Mammary epithelial cell (primary cell): ENCODE data around the gene ZNF93.
"Not testable (repeated sequence)": the region's sequence is repeated elsewhere in the genome, so short reads cannot be mapped to it uniquely, and the experiment has no call there.

ENCODE experiments used
- EZH2 ChIP-seq: IDR thresholded peaks from 2 replicates; pipeline ENCODE4 v1.6.1; 2012; ENCODE audit warnings: low read length, inconsistent platforms, borderline replicate concordance
- TF ChIP-seq, protein P1 (sequence below), 2 donors: IDR thresholded peaks in 1 of 2; conservative IDR thresholded peaks in 1 of 2; 2 replicates each; pipeline ENCODE4 v1.5.1; 2011 to 2012; ENCODE audit warnings: inconsistent platforms in 2 of 2, low read length in 2 of 2, mild to moderate bottlenecking in 2 of 2, control low read depth in 1 of 2, low read depth in 1 of 2; ENCODE audit not compliant: insufficient read depth in 1 of 2; ENCODE audit errors: extremely low read depth in 1 of 2

DNA sequence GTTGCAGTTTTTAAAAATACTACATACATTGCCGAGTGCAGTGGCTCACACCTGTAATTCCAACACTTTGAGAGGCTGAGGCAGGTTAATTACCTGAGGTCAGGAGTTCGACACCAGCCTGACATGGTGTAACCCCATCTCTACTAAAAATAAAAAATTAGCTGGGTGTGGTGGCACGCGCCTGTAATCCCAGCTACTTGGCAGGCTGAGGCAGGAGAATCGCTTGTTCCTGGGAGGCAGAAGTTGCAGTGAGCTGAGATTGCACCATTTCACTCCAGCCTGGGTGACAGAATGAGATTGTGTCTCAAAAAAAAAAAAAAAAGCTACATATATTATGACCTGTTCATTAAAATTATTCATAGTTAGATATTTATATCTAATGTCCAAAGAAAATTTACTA is 30.7 kb upstream of the ZNF93 start:
- TF ChIP-seq, protein P1, sequence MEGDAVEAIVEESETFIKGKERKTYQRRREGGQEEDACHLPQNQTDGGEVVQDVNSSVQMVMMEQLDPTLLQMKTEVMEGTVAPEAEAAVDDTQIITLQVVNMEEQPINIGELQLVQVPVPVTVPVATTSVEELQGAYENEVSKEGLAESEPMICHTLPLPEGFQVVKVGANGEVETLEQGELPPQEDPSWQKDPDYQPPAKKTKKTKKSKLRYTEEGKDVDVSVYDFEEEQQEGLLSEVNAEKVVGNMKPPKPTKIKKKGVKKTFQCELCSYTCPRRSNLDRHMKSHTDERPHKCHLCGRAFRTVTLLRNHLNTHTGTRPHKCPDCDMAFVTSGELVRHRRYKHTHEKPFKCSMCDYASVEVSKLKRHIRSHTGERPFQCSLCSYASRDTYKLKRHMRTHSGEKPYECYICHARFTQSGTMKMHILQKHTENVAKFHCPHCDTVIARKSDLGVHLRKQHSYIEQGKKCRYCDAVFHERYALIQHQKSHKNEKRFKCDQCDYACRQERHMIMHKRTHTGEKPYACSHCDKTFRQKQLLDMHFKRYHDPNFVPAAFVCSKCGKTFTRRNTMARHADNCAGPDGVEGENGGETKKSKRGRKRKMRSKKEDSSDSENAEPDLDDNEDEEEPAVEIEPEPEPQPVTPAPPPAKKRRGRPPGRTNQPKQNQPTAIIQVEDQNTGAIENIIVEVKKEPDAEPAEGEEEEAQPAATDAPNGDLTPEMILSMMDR (conservative IDR thresholded peaks at IDR 0.05 in 1 of 2, IDR thresholded peaks at IDR 0.05 in 1 of 2; ENCODE audit: extremely low read depth in 1 of 2, insufficient read depth in 1 of 2, low read depth in 1 of 2, low read length in 2 of 2): not testable (repeated sequence)
- not testable (repeated sequence) for TF ChIP-seq EZH2
